H1 (cell line): ENCODE measurements around the gene PPP1R14C. TPM values are rescaled to one million over a fixed set of nuclear protein-coding genes. Genes with fewer than 3 reads are reported as not detected.

Experiments used
- GABPA ChIP-seq: IDR thresholded peaks from 2 replicates; pipeline ENCODE4 v1.6.1; 2011; ENCODE audit warnings: mild to moderate bottlenecking, low read length, moderate library complexity, borderline replicate concordance; ENCODE audit not compliant: insufficient read depth
- KDM1A ChIP-seq: fragments of 200-600, 300-600 bp; sonication (generic); IDR thresholded peaks from 2 replicates; pipeline ENCODE4 v1.7.1; 2016; ENCODE audit warnings: mild to moderate bottlenecking, low read length, borderline replicate concordance
- RBBP5 ChIP-seq: IDR thresholded peaks from 2 replicates; pipeline ENCODE4 v1.7.1; 2012; ENCODE audit warnings: low read depth, mild to moderate bottlenecking, inconsistent platforms, low read length, moderate library complexity, borderline replicate concordance
- RFX5 ChIP-seq: IDR thresholded peaks from 2 replicates; pipeline ENCODE4 v1.6.1; 2011; ENCODE audit warnings: low read depth, low read length, improper control_type of control experiment, borderline replicate concordance
- RNF2 ChIP-seq: fragments of 200-900, 300-1000 bp; sonication (generic); IDR thresholded peaks from 2 replicates; pipeline ENCODE4 v1.7.1; 2016; ENCODE audit warnings: borderline replicate concordance, low read depth, mild to moderate bottlenecking, antibody characterized with exemption, low read length; ENCODE audit not compliant: poor library complexity, severe bottlenecking; ENCODE audit errors: missing control alignments
- SIX5 ChIP-seq: IDR thresholded peaks from 2 replicates; pipeline ENCODE4 v1.6.1; 2011; ENCODE audit warnings: mild to moderate bottlenecking, low read depth, low read length
- SP1 ChIP-seq: IDR thresholded peaks from 2 replicates; pipeline ENCODE4 v1.6.1; 2011; ENCODE audit warnings: low read depth, low read length
- polyA plus RNA-seq, 7 experiments: library from polyadenylated mRNA; depleted of rRNA in 3 of 7; stranded (reverse) in 5 of 7; unstranded in 2 of 7; fragments of >200 nt in 5 of 7; fragments of 200-250 nt in 2 of 7; gene quantifications; 1 replicate in 5 of 7; 2 replicates in 1 of 7; 4 replicates in 1 of 7; pipeline versions ENCODE4 v1.2.1 to v1.2.3, GENCODE V29; 2011 to 2013; ENCODE audit warnings: missing spikeins in 2 of 7, mixed read lengths in 2 of 7
- total RNA-seq: library from RNA; stranded (reverse); fragmentation: NEBNext Ultra II Directional; extraction: Animal tissue kit (Norgen Biotek cat#: 25700); gene quantifications from 2 replicates; pipeline ENCODE4 v1.2.1, GENCODE V29; 2021
- TF ChIP-seq, protein P1 (sequence below): fragments of 300-600 bp; sonication (generic); IDR thresholded peaks from 2 replicates; pipeline ENCODE4 v1.7.1; 2012; ENCODE audit warnings: low read length, moderate library complexity, mild to moderate bottlenecking, inconsistent platforms; ENCODE audit not compliant: insufficient replicate concordance
- TF ChIP-seq, protein P2 (sequence below), 3 experiments: IDR thresholded peaks; 1 replicate in 2 of 3; 2 replicates in 1 of 3; pipeline versions ENCODE4 v1.5.1 to v1.6.1; 2011; ENCODE audit warnings: low read length in 3 of 3, mild to moderate bottlenecking in 3 of 3, inconsistent platforms in 2 of 3, low read depth in 1 of 3, moderate library complexity in 1 of 3; ENCODE audit not compliant: insufficient read depth in 1 of 3; ENCODE audit errors: control extremely low read depth in 1 of 3

The PPP1R14C gene
- total and polyA plus RNA-seq, 2 of the 8 experiments (the other 6 are each of a cell fraction or from before 2014, with no cell fraction given): 0.30 to 0.61 TPM

DNA sequence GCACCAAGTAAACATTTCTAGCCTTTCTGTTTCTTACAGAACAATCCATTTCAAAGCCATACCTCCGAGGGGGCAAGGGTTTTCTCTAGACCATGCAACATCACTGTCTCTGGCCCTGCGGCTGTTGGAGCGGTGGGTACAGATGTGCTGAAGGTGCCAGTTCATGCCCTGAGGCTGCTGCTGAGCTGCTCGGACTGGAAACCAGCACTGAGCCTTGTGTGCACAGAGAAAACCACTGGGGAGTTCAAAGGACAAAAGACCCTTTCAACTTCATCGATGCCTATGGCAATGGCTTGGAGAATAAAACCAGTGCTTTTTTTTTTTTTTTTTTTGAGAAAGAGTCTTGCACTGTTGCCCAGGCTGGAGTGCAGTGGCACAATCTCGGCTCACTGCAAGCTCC, 132.6 kb downstream of the PPP1R14C start (continued):
- TF ChIP-seq, protein P1, sequence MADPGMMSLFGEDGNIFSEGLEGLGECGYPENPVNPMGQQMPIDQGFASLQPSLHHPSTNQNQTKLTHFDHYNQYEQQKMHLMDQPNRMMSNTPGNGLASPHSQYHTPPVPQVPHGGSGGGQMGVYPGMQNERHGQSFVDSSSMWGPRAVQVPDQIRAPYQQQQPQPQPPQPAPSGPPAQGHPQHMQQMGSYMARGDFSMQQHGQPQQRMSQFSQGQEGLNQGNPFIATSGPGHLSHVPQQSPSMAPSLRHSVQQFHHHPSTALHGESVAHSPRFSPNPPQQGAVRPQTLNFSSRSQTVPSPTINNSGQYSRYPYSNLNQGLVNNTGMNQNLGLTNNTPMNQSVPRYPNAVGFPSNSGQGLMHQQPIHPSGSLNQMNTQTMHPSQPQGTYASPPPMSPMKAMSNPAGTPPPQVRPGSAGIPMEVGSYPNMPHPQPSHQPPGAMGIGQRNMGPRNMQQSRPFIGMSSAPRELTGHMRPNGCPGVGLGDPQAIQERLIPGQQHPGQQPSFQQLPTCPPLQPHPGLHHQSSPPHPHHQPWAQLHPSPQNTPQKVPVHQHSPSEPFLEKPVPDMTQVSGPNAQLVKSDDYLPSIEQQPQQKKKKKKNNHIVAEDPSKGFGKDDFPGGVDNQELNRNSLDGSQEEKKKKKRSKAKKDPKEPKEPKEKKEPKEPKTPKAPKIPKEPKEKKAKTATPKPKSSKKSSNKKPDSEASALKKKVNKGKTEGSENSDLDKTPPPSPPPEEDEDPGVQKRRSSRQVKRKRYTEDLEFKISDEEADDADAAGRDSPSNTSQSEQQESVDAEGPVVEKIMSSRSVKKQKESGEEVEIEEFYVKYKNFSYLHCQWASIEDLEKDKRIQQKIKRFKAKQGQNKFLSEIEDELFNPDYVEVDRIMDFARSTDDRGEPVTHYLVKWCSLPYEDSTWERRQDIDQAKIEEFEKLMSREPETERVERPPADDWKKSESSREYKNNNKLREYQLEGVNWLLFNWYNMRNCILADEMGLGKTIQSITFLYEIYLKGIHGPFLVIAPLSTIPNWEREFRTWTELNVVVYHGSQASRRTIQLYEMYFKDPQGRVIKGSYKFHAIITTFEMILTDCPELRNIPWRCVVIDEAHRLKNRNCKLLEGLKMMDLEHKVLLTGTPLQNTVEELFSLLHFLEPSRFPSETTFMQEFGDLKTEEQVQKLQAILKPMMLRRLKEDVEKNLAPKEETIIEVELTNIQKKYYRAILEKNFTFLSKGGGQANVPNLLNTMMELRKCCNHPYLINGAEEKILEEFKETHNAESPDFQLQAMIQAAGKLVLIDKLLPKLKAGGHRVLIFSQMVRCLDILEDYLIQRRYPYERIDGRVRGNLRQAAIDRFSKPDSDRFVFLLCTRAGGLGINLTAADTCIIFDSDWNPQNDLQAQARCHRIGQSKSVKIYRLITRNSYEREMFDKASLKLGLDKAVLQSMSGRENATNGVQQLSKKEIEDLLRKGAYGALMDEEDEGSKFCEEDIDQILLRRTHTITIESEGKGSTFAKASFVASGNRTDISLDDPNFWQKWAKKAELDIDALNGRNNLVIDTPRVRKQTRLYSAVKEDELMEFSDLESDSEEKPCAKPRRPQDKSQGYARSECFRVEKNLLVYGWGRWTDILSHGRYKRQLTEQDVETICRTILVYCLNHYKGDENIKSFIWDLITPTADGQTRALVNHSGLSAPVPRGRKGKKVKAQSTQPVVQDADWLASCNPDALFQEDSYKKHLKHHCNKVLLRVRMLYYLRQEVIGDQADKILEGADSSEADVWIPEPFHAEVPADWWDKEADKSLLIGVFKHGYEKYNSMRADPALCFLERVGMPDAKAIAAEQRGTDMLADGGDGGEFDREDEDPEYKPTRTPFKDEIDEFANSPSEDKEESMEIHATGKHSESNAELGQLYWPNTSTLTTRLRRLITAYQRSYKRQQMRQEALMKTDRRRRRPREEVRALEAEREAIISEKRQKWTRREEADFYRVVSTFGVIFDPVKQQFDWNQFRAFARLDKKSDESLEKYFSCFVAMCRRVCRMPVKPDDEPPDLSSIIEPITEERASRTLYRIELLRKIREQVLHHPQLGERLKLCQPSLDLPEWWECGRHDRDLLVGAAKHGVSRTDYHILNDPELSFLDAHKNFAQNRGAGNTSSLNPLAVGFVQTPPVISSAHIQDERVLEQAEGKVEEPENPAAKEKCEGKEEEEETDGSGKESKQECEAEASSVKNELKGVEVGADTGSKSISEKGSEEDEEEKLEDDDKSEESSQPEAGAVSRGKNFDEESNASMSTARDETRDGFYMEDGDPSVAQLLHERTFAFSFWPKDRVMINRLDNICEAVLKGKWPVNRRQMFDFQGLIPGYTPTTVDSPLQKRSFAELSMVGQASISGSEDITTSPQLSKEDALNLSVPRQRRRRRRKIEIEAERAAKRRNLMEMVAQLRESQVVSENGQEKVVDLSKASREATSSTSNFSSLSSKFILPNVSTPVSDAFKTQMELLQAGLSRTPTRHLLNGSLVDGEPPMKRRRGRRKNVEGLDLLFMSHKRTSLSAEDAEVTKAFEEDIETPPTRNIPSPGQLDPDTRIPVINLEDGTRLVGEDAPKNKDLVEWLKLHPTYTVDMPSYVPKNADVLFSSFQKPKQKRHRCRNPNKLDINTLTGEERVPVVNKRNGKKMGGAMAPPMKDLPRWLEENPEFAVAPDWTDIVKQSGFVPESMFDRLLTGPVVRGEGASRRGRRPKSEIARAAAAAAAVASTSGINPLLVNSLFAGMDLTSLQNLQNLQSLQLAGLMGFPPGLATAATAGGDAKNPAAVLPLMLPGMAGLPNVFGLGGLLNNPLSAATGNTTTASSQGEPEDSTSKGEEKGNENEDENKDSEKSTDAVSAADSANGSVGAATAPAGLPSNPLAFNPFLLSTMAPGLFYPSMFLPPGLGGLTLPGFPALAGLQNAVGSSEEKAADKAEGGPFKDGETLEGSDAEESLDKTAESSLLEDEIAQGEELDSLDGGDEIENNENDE: no peak
- TF ChIP-seq RFX5: no peak
- no peak for TF ChIP-seq RNF2
- TF ChIP-seq GABPA: no peak
- TF ChIP-seq, protein P2, sequence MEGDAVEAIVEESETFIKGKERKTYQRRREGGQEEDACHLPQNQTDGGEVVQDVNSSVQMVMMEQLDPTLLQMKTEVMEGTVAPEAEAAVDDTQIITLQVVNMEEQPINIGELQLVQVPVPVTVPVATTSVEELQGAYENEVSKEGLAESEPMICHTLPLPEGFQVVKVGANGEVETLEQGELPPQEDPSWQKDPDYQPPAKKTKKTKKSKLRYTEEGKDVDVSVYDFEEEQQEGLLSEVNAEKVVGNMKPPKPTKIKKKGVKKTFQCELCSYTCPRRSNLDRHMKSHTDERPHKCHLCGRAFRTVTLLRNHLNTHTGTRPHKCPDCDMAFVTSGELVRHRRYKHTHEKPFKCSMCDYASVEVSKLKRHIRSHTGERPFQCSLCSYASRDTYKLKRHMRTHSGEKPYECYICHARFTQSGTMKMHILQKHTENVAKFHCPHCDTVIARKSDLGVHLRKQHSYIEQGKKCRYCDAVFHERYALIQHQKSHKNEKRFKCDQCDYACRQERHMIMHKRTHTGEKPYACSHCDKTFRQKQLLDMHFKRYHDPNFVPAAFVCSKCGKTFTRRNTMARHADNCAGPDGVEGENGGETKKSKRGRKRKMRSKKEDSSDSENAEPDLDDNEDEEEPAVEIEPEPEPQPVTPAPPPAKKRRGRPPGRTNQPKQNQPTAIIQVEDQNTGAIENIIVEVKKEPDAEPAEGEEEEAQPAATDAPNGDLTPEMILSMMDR (IDR thresholded peaks at IDR 0.05; ENCODE audit: control extremely low read depth in 1 of 3, insufficient read depth in 1 of 3, low read depth in 1 of 3, low read length in 3 of 3): no peak
- TF ChIP-seq KDM1A: no peak
- TF ChIP-seq SP1: no peak
- TF ChIP-seq RBBP5: no peak
- TF ChIP-seq SIX5: no peak
